D721Med (cell line): ENCODE data around the gene MARS1.
"Not testable (repeated sequence)": the region's sequence is repeated elsewhere in the genome, so short reads cannot be mapped to it uniquely, and the experiment has no call there.

Experiments used
- DNase-seq: peaks from one replicate; pipeline ENCODE4 v3.0.0; 2011; ENCODE audit warnings: low spot score; ENCODE audit not compliant: insufficient read length
- FAIRE-seq: peaks from 2 replicates; lab custom pipeline; 2011; peaks lifted over from hg19 to GRCh38; lab: Jason Lieb, UNC
- TF ChIP-seq, protein P1 (sequence below): IDR thresholded peaks from 2 replicates; pipeline ENCODE4 v1.5.1; 2012; ENCODE audit warnings: mild to moderate bottlenecking, control low read depth; ENCODE audit not compliant: insufficient read depth; ENCODE audit errors: missing control alignments

MARS1 gene

DNA sequence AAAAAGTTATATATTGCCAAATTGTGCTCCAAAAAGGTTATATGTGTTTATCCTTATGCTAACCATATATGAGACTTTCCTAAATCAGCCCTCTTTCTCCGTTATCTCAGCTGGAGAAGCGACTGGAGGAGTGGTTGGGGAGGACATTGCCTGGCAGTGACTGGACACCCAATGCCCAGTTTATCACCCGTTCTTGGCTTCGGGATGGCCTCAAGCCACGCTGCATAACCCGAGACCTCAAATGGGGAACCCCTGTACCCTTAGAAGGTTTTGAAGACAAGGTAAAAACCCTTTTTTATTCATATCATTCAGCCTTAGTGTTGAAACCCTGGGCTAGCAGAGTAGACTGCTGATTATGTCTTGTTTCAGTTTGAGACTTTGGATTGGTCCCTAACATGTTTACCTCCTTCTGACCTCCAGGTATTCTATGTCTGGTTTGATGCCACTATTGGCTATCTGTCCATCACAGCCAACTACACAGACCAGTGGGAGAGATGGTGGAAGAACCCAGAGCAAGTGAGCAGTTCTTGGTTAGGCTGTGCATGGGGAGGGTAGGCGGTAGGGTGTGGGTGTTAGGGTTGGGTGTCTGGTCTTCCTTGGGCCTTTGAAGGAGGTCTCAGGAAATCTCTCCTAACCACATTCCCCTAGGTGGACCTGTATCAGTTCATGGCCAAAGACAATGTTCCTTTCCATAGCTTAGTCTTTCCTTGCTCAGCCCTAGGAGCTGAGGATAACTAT, 23.9 kb downstream of the MARS1 start:
- no peak for FAIRE-seq
- no peak for DNase-seq
- TF ChIP-seq, protein P1, sequence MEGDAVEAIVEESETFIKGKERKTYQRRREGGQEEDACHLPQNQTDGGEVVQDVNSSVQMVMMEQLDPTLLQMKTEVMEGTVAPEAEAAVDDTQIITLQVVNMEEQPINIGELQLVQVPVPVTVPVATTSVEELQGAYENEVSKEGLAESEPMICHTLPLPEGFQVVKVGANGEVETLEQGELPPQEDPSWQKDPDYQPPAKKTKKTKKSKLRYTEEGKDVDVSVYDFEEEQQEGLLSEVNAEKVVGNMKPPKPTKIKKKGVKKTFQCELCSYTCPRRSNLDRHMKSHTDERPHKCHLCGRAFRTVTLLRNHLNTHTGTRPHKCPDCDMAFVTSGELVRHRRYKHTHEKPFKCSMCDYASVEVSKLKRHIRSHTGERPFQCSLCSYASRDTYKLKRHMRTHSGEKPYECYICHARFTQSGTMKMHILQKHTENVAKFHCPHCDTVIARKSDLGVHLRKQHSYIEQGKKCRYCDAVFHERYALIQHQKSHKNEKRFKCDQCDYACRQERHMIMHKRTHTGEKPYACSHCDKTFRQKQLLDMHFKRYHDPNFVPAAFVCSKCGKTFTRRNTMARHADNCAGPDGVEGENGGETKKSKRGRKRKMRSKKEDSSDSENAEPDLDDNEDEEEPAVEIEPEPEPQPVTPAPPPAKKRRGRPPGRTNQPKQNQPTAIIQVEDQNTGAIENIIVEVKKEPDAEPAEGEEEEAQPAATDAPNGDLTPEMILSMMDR: no peak

GRCh38 chr12:57512665-57513064, 24.8 kb downstream of the MARS1 start:
- TF ChIP-seq, protein P1: no peak
- DNase-seq (no peak), FAIRE-seq (no peak)

DNA sequence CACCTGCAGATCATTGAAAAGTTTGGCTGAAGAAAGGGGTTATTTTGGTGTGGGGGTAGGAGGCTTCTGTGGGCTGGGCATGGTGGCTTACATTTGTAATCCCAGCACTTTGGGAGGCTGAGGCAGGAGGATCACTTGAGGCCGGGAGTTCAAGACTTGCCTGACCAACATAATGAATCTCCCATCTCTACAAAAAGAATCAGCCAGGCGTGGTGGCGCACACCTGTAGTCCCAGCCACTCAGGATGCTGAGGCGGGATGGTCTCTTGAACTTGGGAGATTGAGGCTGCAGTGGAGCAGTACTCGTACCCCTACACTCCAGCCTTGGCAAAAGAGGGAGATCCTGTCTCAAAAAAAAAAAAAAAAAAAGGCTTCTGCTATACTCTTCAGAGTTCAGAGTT, 25.4 kb downstream of the MARS1 start:
- FAIRE-seq: no peak
- TF ChIP-seq, protein P1: no peak

DNA sequence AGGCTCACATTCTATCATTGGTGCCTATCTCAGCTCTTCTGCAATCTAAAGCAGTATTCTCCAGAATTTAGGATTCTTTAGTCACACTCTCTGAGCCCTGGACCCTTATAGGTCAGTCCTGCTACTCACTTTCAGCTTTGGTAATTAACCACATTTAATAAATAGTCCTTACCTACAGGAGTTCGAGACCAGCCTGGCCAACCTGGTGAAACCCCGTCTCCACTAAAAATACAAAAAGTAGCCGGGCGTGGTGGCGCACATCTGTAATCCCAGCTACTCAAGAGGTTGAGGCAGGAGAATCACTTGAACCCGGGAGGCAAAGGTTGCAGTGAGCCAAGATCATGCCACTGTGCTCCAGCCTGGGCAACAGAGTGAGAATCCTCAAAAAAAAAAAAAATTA, 25.8 kb downstream of the MARS1 start:
- not testable (repeated sequence) for DNase-seq, FAIRE-seq

More for the DNA sequence above, 25.4 kb downstream of the MARS1 start:
- no peak for DNase-seq

- DNase-seq, FAIRE-seq: not testable (repeated sequence)
These were observed 26.4 kb downstream of the MARS1 start for GRCh38 chr12:57514246-57514645.

GRCh38 chr12:57514720-57515407, 27.0 kb downstream of the MARS1 start:
- FAIRE-seq (no peak), DNase-seq (no peak)
- TF ChIP-seq, protein P1: no peak

DNA sequence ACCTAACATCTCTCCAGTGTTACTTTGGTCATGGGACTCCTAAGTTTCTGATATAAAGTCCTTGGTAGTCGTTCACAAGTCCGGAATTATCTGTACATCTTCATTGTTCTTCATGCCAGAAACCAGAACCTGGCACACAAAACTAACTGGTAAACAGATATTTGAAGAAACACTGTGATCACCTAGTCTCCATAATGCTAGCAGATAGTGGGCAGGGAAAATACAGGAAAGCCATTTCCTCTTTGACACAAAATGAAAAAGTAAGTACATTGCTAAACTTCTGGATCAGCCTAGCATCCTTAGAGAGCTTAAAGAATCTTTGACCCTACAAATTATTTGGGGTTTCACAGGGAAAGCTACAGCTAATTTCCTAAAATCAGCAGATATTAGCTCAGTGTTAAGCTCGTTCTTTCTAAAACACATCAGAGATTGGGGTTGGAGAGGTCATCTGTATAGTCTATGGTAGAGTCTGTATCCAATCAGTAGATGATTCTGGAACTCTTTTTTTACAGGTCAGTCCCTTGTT, 27.6 kb downstream of the MARS1 start:
- DNase-seq (no peak), FAIRE-seq (no peak)
- TF ChIP-seq, protein P1: no peak
